ENCODE data around the gene TMEM245. TPM values are rescaled to one million over a fixed set of nuclear protein-coding genes. Genes with fewer than 3 reads are reported as not detected.
"Not testable (repeated sequence)": the region's sequence is repeated elsewhere in the genome, so short reads cannot be mapped to it uniquely, and the experiment has no call there.

TMEM245 gene
- polyA plus RNA-seq, 3 donors from 2014 or later: 13.1 to 29.8 (median 20.8) TPM

GRCh38 chr9:109060191-109060590 is 59.6 kb downstream of the TMEM245 start:
- peaks cover 6 to 37% (median 11%) of the 10 kb centered on the region in 3 donors for H3K36me3 Mint-ChIP-seq
- no peaks in the 10 kb centered on the region for H3K9me3 Mint-ChIP-seq
- no peaks in the 10 kb centered on the region for H3K4me1 Mint-ChIP-seq
- no peaks in the 10 kb centered on the region for H3K27me3 Mint-ChIP-seq (ENCODE audit: low read depth in 3 of 3)
- no peak overlapping the region for H3K27ac Mint-ChIP-seq
- DNase-seq: no peak
- no peak overlapping the region for H3K4me3 Mint-ChIP-seq

GRCh38 chr9:109053121-109053520 is 66.6 kb downstream of the TMEM245 start:
- peaks cover 15 to 62% (median 37%) of the 10 kb centered on the region in 3 donors for H3K36me3 Mint-ChIP-seq
- not testable (repeated sequence) for DNase-seq; H3K4me3 Mint-ChIP-seq; H3K9me3 Mint-ChIP-seq; H3K4me1 Mint-ChIP-seq; H3K27me3 Mint-ChIP-seq (ENCODE audit: low read depth in 3 of 3); H3K27ac Mint-ChIP-seq

GRCh38 chr9:109052416-109052815 is 67.3 kb downstream of the TMEM245 start:
- no peaks in the 10 kb centered on the region for H3K27me3 Mint-ChIP-seq (ENCODE audit: low read depth in 3 of 3)
- peaks cover 19 to 66% (median 39%) of the 10 kb centered on the region in 3 donors for H3K36me3 Mint-ChIP-seq
- H3K4me1 Mint-ChIP-seq: no peaks in the 10 kb centered on the region
- H3K27ac Mint-ChIP-seq: no peak overlapping the region
- H3K4me3 Mint-ChIP-seq: no peak overlapping the region
- no peaks in the 10 kb centered on the region for H3K9me3 Mint-ChIP-seq
- DNase-seq: no peak

GRCh38 chr9:109051733-109052132 is 68.0 kb downstream of the TMEM245 start:
- H3K27ac Mint-ChIP-seq: peak overlapping the region in 1 of 6 donors; percentile 23
- no peaks in the 10 kb centered on the region for H3K4me1 Mint-ChIP-seq
- no peak overlapping the region for H3K4me3 Mint-ChIP-seq
- DNase-seq: no peak
- H3K9me3 Mint-ChIP-seq: no peaks in the 10 kb centered on the region
- H3K36me3 Mint-ChIP-seq: peaks cover 22 to 64% (median 42%) of the 10 kb centered on the region in 3 donors
- no peaks in the 10 kb centered on the region for H3K27me3 Mint-ChIP-seq (ENCODE audit: low read depth in 3 of 3)

- H3K4me1 Mint-ChIP-seq: no peaks in the 10 kb centered on the region
- peaks cover 0 to 1% (median 0%) of the 10 kb centered on the region in 3 donors for H3K27me3 Mint-ChIP-seq (ENCODE audit: low read depth in 3 of 3)
- H3K36me3 Mint-ChIP-seq: peaks cover 31 to 67% (median 42%) of the 10 kb centered on the region in 3 donors
- H3K27ac Mint-ChIP-seq: peak overlapping the region in 2 of 6 donors; percentile 0 to 3
- H3K4me3 Mint-ChIP-seq: no peak overlapping the region
- H3K9me3 Mint-ChIP-seq: no peaks in the 10 kb centered on the region
- DNase-seq: no peak
These were observed 69.3 kb downstream of the TMEM245 start for GRCh38 chr9:109050444-109050843.

- no peak overlapping the region for H3K27ac Mint-ChIP-seq
- no peaks in the 10 kb centered on the region for H3K9me3 Mint-ChIP-seq
- H3K4me3 Mint-ChIP-seq: no peak overlapping the region
- DNase-seq: no peak
- peaks cover 35 to 67% (median 43%) of the 10 kb centered on the region in 3 donors for H3K36me3 Mint-ChIP-seq
- no peaks in the 10 kb centered on the region for H3K4me1 Mint-ChIP-seq
- peaks cover 0 to 1% (median 0%) of the 10 kb centered on the region in 3 donors for H3K27me3 Mint-ChIP-seq (ENCODE audit: low read depth in 3 of 3)
These were observed 70.9 kb downstream of the TMEM245 start for GRCh38 chr9:109048822-109049221.

- Mint-ChIP-seq H3K36me3 (peaks cover 45 to 70% (median 48%) of the 10 kb centered on the region in 3 donors), H3K27me3 (ENCODE audit: low read depth in 3 of 3) (peaks cover 0 to 1% (median 0%) of the 10 kb centered on the region in 3 donors), H3K9me3 (no peaks in the 10 kb centered on the region), H3K27ac (no peak overlapping the region), H3K4me3 (no peak overlapping the region), H3K4me1 (no peaks in the 10 kb centered on the region)
- no peak for DNase-seq
These were observed 72.5 kb downstream of the TMEM245 start for GRCh38 chr9:109047259-109047658.

GRCh38 chr9:109046346-109046745 is 73.4 kb downstream of the TMEM245 start:
- peaks cover 43 to 64% (median 48%) of the 10 kb centered on the region in 3 donors for H3K36me3 Mint-ChIP-seq
- no peak for DNase-seq
- peak overlapping the region in 1 of 6 donors; percentile 13 for H3K27ac Mint-ChIP-seq
- H3K4me3 Mint-ChIP-seq: no peak overlapping the region
- H3K27me3 Mint-ChIP-seq (ENCODE audit: low read depth in 3 of 3): peaks cover 0 to 1% (median 0%) of the 10 kb centered on the region in 3 donors
- H3K9me3 Mint-ChIP-seq: no peaks in the 10 kb centered on the region
- no peaks in the 10 kb centered on the region for H3K4me1 Mint-ChIP-seq

GRCh38 chr9:109043578-109043977 is 76.2 kb downstream of the TMEM245 start:
- Mint-ChIP-seq H3K27ac (no peak overlapping the region), H3K27me3 (ENCODE audit: low read depth in 3 of 3) (peaks cover 0 to 1% (median 0%) of the 10 kb centered on the region in 3 donors), H3K9me3 (no peaks in the 10 kb centered on the region), H3K4me1 (no peaks in the 10 kb centered on the region), H3K36me3 (peaks cover 46 to 58% (median 48%) of the 10 kb centered on the region in 3 donors), H3K4me3 (no peak overlapping the region)
- no peak for DNase-seq

GRCh38 chr9:109040571-109040970 is 79.2 kb downstream of the TMEM245 start:
- no peaks in the 10 kb centered on the region for H3K4me1 Mint-ChIP-seq
- no peak for DNase-seq
- peak overlapping the region in 1 of 6 donors; percentile 57 for H3K27ac Mint-ChIP-seq
- peaks cover 41 to 53% (median 43%) of the 10 kb centered on the region in 3 donors for H3K36me3 Mint-ChIP-seq
- no peaks in the 10 kb centered on the region for H3K9me3 Mint-ChIP-seq
- peaks cover 0 to 2% (median 0%) of the 10 kb centered on the region in 3 donors for H3K27me3 Mint-ChIP-seq (ENCODE audit: low read depth in 3 of 3)
- no peak overlapping the region for H3K4me3 Mint-ChIP-seq

- H3K27me3 Mint-ChIP-seq (ENCODE audit: low read depth in 3 of 3): peaks cover 0 to 2% (median 0%) of the 10 kb centered on the region in 3 donors
- H3K9me3 Mint-ChIP-seq: no peaks in the 10 kb centered on the region
- no peak for DNase-seq
- no peak overlapping the region for H3K4me3 Mint-ChIP-seq
- H3K27ac Mint-ChIP-seq: peak overlapping the region in 1 of 6 donors; percentile 31
- peaks cover 37 to 47% (median 39%) of the 10 kb centered on the region in 3 donors for H3K36me3 Mint-ChIP-seq
- H3K4me1 Mint-ChIP-seq: no peaks in the 10 kb centered on the region
These were observed 80.2 kb downstream of the TMEM245 start for GRCh38 chr9:109039539-109039938.

GRCh38 chr9:109037946-109038715 is 81.6 kb downstream of the TMEM245 start:
- Mint-ChIP-seq H3K36me3 (peaks cover 31 to 45% (median 31%) of the 10 kb centered on the region in 3 donors), H3K4me1 (no peaks in the 10 kb centered on the region), H3K27me3 (ENCODE audit: low read depth in 3 of 3) (peaks cover 0 to 2% (median 0%) of the 10 kb centered on the region in 3 donors), H3K9me3 (no peaks in the 10 kb centered on the region), H3K4me3 (no peak overlapping the region), H3K27ac (peak overlapping the region in 1 of 6 donors; percentile 9)
- DNase-seq: no peak

GRCh38 chr9:109036744-109037680 is 82.7 kb downstream of the TMEM245 start:
- DNase-seq: no peak
- peaks cover 0 to 2% (median 0%) of the 10 kb centered on the region in 3 donors for H3K27me3 Mint-ChIP-seq (ENCODE audit: low read depth in 3 of 3)
- H3K4me1 Mint-ChIP-seq: no peaks in the 10 kb centered on the region
- no peak overlapping the region for H3K27ac Mint-ChIP-seq
- H3K9me3 Mint-ChIP-seq: no peaks in the 10 kb centered on the region
- H3K4me3 Mint-ChIP-seq: no peak overlapping the region
- peaks cover 26 to 39% (median 29%) of the 10 kb centered on the region in 3 donors for H3K36me3 Mint-ChIP-seq
